H9 (cell line): ENCODE measurements around the gene PDGFRB. TPM values are rescaled to one million over a fixed set of nuclear protein-coding genes. Genes with fewer than 3 reads are reported as not detected.

Experiments
- DNase-seq: peaks from one replicate; pipeline ENCODE4 v3.0.0-alpha.2; 2017
- H2AFZ ChIP-seq: one replicate; pipeline ENCODE4 v1.6.1; 2013; ENCODE audit warnings: mild to moderate bottlenecking, low read length, control low read depth, moderate library complexity
- H2AK5ac ChIP-seq: 2 replicates; pipeline ENCODE4 v1.6.1; 2013; ENCODE audit warnings: low read length, control low read depth, mixed read lengths; ENCODE audit not compliant: insufficient read length
- H2BK120ac ChIP-seq: one replicate; pipeline ENCODE4 v1.6.1; 2013; ENCODE audit warnings: low read depth, mild to moderate bottlenecking, low read length, control low read depth, inconsistent platforms; ENCODE audit not compliant: poor library complexity, severe bottlenecking
- H2BK12ac ChIP-seq: 2 replicates; pipeline ENCODE4 v1.6.1; 2013; ENCODE audit warnings: low read length, control low read depth, mixed read lengths, low read depth; ENCODE audit not compliant: insufficient read length
- H2BK15ac ChIP-seq: 2 replicates; pipeline ENCODE4 v1.6.1; 2013; ENCODE audit warnings: low read depth, low read length, control low read depth
- H2BK20ac ChIP-seq: one replicate; pipeline ENCODE4 v1.6.1; 2013; ENCODE audit warnings: low read depth, mild to moderate bottlenecking, low read length, control low read depth, inconsistent platforms; ENCODE audit not compliant: poor library complexity, severe bottlenecking
- H2BK5ac ChIP-seq: 2 replicates; pipeline ENCODE4 v1.6.1; 2013; ENCODE audit warnings: low read length, control low read depth, mixed read lengths; ENCODE audit not compliant: insufficient read length
- H3K14ac ChIP-seq: 2 replicates; pipeline ENCODE4 v1.6.1; 2013; ENCODE audit warnings: low read length, control low read depth; ENCODE audit not compliant: insufficient read depth
- H3K18ac ChIP-seq: 2 replicates; pipeline ENCODE4 v1.6.1; 2013; ENCODE audit warnings: low read depth, mild to moderate bottlenecking, mixed read lengths, low read length, control low read depth; ENCODE audit not compliant: insufficient read length
- H3K23ac ChIP-seq: 2 replicates; pipeline ENCODE4 v1.6.1; 2013; ENCODE audit warnings: low read length, control low read depth, mixed read lengths, low read depth; ENCODE audit not compliant: insufficient read length
- H3K23me2 ChIP-seq: 2 replicates; pipeline ENCODE4 v1.6.1; 2013; ENCODE audit warnings: low read depth, mild to moderate bottlenecking, mixed read lengths, low read length, control low read depth; ENCODE audit not compliant: insufficient read length, poor library complexity, severe bottlenecking
- H3K27ac ChIP-seq: 2 replicates; pipeline ENCODE4 v1.5.1; 2013; ENCODE audit warnings: low read length, control low read depth, mixed read lengths, low read depth; ENCODE audit not compliant: insufficient read length
- H3K27me3 ChIP-seq: 2 replicates; pipeline ENCODE4 v1.6.1; 2013; ENCODE audit warnings: low read length, control low read depth, inconsistent platforms; ENCODE audit not compliant: insufficient read depth
- H3K4ac ChIP-seq: 2 replicates; pipeline ENCODE4 v1.6.1; 2013; ENCODE audit warnings: low read depth, mild to moderate bottlenecking, control low read depth, inconsistent platforms, low read length, moderate library complexity
- H3K4me1 ChIP-seq: 2 replicates; pipeline ENCODE4 v1.6.1; 2013; ENCODE audit warnings: low read length, control low read depth, inconsistent platforms; ENCODE audit not compliant: insufficient read depth
- H3K4me2 ChIP-seq: 2 replicates; pipeline ENCODE4 v1.6.1; 2013; ENCODE audit warnings: low read length, control low read depth, mixed read lengths; ENCODE audit not compliant: insufficient read length, insufficient read depth
- H3K56ac ChIP-seq: 2 replicates; pipeline ENCODE4 v1.6.1; 2013; ENCODE audit warnings: low read depth, mild to moderate bottlenecking, mixed read lengths, low read length, control low read depth; ENCODE audit not compliant: insufficient read length
- H3K79me1 ChIP-seq: 2 replicates; pipeline ENCODE4 v1.6.1; 2013; ENCODE audit warnings: low read depth, mild to moderate bottlenecking, moderate library complexity, low read length, control low read depth, inconsistent platforms; ENCODE audit not compliant: insufficient read depth, poor library complexity, severe bottlenecking
- H3K79me2 ChIP-seq: 2 replicates; pipeline ENCODE4 v1.6.1; 2013; ENCODE audit warnings: low read length, control low read depth, inconsistent platforms; ENCODE audit not compliant: insufficient read depth
- H3K9ac ChIP-seq: 2 replicates; pipeline ENCODE4 v1.6.1; 2013; ENCODE audit warnings: low read length, control low read depth, mixed read lengths; ENCODE audit not compliant: insufficient read length; ENCODE audit errors: extremely low read depth
- H3K9me3 ChIP-seq: one replicate; pipeline ENCODE4 v1.6.1; 2013; ENCODE audit warnings: low read depth, low read length, inconsistent platforms; ENCODE audit not compliant: control insufficient read depth
- H3T11ph ChIP-seq: one replicate; pipeline ENCODE4 v1.6.1; 2013; ENCODE audit warnings: mild to moderate bottlenecking, low read length, control low read depth, inconsistent platforms
- H4K20me1 ChIP-seq: one replicate; pipeline ENCODE4 v1.6.1; 2013; ENCODE audit not compliant: control insufficient read depth, insufficient read length, insufficient read depth
- H4K5ac ChIP-seq: 2 replicates; pipeline ENCODE4 v1.6.1; 2013; ENCODE audit warnings: low read depth, mild to moderate bottlenecking, mixed read lengths, low read length, control low read depth; ENCODE audit not compliant: insufficient read length
- H4K8ac ChIP-seq: replicated peaks from 2 replicates; pipeline ENCODE4 v1.6.1; 2013; ENCODE audit warnings: low read length, control low read depth, mixed read lengths, low read depth; ENCODE audit not compliant: insufficient read length
- H4K91ac ChIP-seq: 2 replicates; pipeline ENCODE4 v1.6.1; 2013; ENCODE audit warnings: low read depth, mild to moderate bottlenecking, moderate library complexity, mixed read lengths, low read length, control low read depth; ENCODE audit not compliant: insufficient read length
- H3K27ac Mint-ChIP-seq, 3 experiments: 2 replicates in 2 of 3; 3 replicates in 1 of 3; pipeline ENCODE4 v1.8.0; 2020 to 2021; ENCODE audit warnings: mixed read lengths in 3 of 3, mild to moderate bottlenecking in 1 of 3, moderate library complexity in 1 of 3
- H3K27me3 Mint-ChIP-seq: 2 replicates; pipeline ENCODE4 v1.8.0; 2021; ENCODE audit warnings: low read depth, mild to moderate bottlenecking, moderate library complexity, mixed read lengths
- H3K36me3 Mint-ChIP-seq, 3 experiments: 2 replicates in 2 of 3; 3 replicates in 1 of 3; pipeline ENCODE4 v1.8.0; 2020 to 2021; ENCODE audit warnings: low read depth in 3 of 3, mixed read lengths in 3 of 3; ENCODE audit not compliant: insufficient read depth in 1 of 3
- H3K4me1 Mint-ChIP-seq, 2 experiments: 2 replicates each; pipeline ENCODE4 v1.8.0; 2020; ENCODE audit warnings: mixed read lengths in 2 of 2
- H3K4me3 Mint-ChIP-seq, 2 experiments: 2 replicates in 1 of 2; 3 replicates in 1 of 2; pipeline ENCODE4 v1.8.0; 2020 to 2021; ENCODE audit warnings: mild to moderate bottlenecking in 2 of 2, mixed read lengths in 2 of 2, moderate library complexity in 1 of 2
- H3K9me3 Mint-ChIP-seq, 2 experiments: 2 replicates in 1 of 2; 3 replicates in 1 of 2; pipeline ENCODE4 v1.8.0; 2020; ENCODE audit warnings: mild to moderate bottlenecking in 2 of 2, mixed read lengths in 2 of 2, moderate library complexity in 1 of 2
- WGBS: extraction: QIAGEN DNeasy Blood & Tissue Kit; methylation state at CpG from one replicate; pipeline ENCODE4 v1.1.7; 2013; ENCODE audit warnings: missing lambda C conversion rate, low lambda C conversion rate, mixed read lengths; ENCODE audit not compliant: insufficient read length; ENCODE audit errors: extremely low coverage; 5-methylcytosine and 5-hydroxymethylcytosine counted together
- total RNA-seq: library from RNA; stranded (reverse); gene quantifications from 2 replicates; pipeline ENCODE4 v1.2.1, GENCODE V29; 2021
- TF ChIP-seq, protein P1 (sequence below): fragments of 200-600 bp; sonication (generic); conservative IDR thresholded peaks from 3 replicates; pipeline ENCODE4 v1.8.0; 2021; ENCODE audit warnings: antibody characterized with exemption, mild to moderate bottlenecking

PDGFRB gene
- total RNA-seq, 1 experiment from 2014 or later = 2.2 TPM

DNA sequence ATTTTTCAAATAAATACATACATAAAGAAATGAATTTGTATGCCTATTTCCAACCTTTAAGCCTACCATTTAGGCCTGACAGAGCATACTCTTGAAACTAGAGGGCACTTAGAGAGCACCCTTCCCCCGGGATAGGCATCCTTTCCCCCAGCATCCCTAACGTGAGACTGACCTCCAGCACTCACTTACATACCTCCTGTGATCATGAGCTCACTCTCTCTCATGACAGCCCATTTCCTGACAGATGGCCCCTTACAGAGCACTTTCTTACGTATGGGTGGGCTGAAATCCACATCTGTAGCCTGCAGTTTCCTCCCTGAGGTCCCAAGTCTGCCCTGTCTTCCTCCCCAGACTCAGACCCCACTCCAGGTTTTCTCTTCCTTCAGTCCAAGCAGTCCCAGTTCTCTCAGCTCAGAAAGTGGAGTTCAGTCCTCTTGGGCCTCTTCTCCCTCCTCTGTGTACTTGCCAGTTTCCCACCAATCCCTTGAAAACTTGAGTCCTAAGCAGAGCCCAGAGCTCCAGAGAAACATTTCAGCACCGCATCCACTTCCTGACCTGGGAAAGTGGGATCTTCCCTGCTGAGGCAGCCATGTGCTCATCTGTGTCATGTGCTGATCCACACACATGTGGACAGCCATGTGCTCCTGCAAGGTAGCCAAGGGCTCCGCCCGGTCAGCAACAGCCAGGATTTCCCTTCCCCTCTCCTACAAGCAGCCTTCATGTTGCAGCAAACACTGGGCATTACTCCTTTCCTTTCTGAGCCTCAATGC lies 8.8 kb upstream of the PDGFRB start:
- Histone ChIP-seq H3K14ac (no peak overlapping the region), H2BK120ac (no peak overlapping the region), H3K9me3 (no peaks in the 10 kb centered on the region), H4K5ac (no peak overlapping the region), H3K79me1 (no peaks in the 10 kb centered on the region), H3K23ac (no peak overlapping the region), H3K4me1 (no peaks in the 10 kb centered on the region), H2BK5ac (no peak overlapping the region), H4K20me1 (no peaks in the 10 kb centered on the region), H3K56ac (no peak overlapping the region), H3K18ac (no peak overlapping the region), H3K4ac (no peak overlapping the region), H3K27ac (no peak overlapping the region), H3K79me2 (no peaks in the 10 kb centered on the region), H2BK12ac (no peak overlapping the region), H3T11ph (no peak overlapping the region), H2BK20ac (no peak overlapping the region), H4K8ac (no peak overlapping the region), H3K9ac (no peak overlapping the region), H3K23me2 (no peaks in the 10 kb centered on the region), H3K27me3 (peaks cover 45% of the 10 kb centered on the region), H2BK15ac (no peak overlapping the region), H2AFZ (no peak overlapping the region), H4K91ac (no peak overlapping the region), H3K4me2 (no peak overlapping the region), H2AK5ac (no peak overlapping the region)
- Mint-ChIP-seq H3K4me1 (peaks cover 17 to 25% of the 10 kb centered on the region in 2 experiments), H3K4me3 (no peak overlapping the region), H3K9me3 (peaks cover 3 to 6% of the 10 kb centered on the region in 2 experiments; a peak in 2 of 5 replicates), H3K36me3 (no peaks in the 10 kb centered on the region), H3K27me3 (peaks cover 78% of the 10 kb centered on the region), H3K27ac (peak overlapping the region in 1 of 3 experiments; percentile 3; a peak in 1 of 7 replicates)
- no peak for DNase-seq
- no CpG with 5 or more reads among the region's 6 CpGs for WGBS
- TF ChIP-seq, protein P1, sequence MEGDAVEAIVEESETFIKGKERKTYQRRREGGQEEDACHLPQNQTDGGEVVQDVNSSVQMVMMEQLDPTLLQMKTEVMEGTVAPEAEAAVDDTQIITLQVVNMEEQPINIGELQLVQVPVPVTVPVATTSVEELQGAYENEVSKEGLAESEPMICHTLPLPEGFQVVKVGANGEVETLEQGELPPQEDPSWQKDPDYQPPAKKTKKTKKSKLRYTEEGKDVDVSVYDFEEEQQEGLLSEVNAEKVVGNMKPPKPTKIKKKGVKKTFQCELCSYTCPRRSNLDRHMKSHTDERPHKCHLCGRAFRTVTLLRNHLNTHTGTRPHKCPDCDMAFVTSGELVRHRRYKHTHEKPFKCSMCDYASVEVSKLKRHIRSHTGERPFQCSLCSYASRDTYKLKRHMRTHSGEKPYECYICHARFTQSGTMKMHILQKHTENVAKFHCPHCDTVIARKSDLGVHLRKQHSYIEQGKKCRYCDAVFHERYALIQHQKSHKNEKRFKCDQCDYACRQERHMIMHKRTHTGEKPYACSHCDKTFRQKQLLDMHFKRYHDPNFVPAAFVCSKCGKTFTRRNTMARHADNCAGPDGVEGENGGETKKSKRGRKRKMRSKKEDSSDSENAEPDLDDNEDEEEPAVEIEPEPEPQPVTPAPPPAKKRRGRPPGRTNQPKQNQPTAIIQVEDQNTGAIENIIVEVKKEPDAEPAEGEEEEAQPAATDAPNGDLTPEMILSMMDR = no peak
